ENCODE measurements around the gene SLCO1C1. TPM values are rescaled to one million over a fixed set of nuclear protein-coding genes. Genes with fewer than 3 reads are reported as not detected.
"Not testable (repeated sequence)": the region's sequence is repeated elsewhere in the genome, so short reads cannot be mapped to it uniquely, and the experiment has no call there.

SLCO1C1 gene
- total and polyA plus RNA-seq, 4 donors = 12.0 to 22.8 (median 16.6) TPM

DNA sequence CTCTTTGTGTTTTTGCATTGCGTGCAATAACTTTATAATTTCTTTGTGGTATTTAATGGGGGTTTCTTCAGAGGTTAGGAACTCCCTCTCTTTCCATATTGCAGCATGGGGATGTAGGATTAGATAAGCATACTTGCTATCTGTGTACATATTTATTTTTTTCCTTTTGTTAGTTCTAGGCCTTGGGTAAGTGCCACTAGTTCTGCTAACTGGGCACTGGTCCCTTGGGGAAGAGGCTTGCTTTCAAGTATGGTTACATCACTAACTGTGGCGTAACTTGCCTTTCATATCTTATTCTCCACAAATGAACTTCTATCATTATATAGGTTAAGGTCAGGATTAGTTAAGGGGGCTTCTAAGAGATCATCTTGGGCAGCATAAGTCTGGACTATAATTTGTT is 83.8 kb downstream of the SLCO1C1 start:
- WGBS (ENCODE audit: insufficient coverage) = no CpG with 5 or more reads among the region's 2 CpGs
- Histone ChIP-seq H3K9me3 (ENCODE audit: control insufficient read depth, insufficient read depth, low read length) (no peaks in the 10 kb centered on the region), H3K36me3 (ENCODE audit: control insufficient read depth, insufficient read depth, low read length) (no peaks in the 10 kb centered on the region), H3K27me3 (ENCODE audit: control insufficient read depth, insufficient read depth, low read length) (no peaks in the 10 kb centered on the region), H3K4me3 (ENCODE audit: low read depth, low read length) (no peak overlapping the region), H3K27ac (ENCODE audit: low read depth, low read length) (no peak overlapping the region), H3K4me1 (ENCODE audit: control insufficient read depth, insufficient read depth, low read length) (no peaks in the 10 kb centered on the region)
- no peak for DNase-seq (ENCODE audit: low read depth in 4 of 6, low spot score in 6 of 6)

- DNase-seq (ENCODE audit: low read depth in 4 of 6, low spot score in 6 of 6); H3K27ac ChIP-seq (ENCODE audit: low read depth, low read length); H3K4me1 ChIP-seq (ENCODE audit: control insufficient read depth, insufficient read depth, low read length); H3K9me3 ChIP-seq (ENCODE audit: control insufficient read depth, insufficient read depth, low read length); H3K36me3 ChIP-seq (ENCODE audit: control insufficient read depth, insufficient read depth, low read length); H3K27me3 ChIP-seq (ENCODE audit: control insufficient read depth, insufficient read depth, low read length); H3K4me3 ChIP-seq (ENCODE audit: low read depth, low read length): not testable (repeated sequence)
- WGBS (ENCODE audit: insufficient coverage) = 88% methylated on average over 1 of the region's 3 CpGs
Observed at GRCh38 chr12:20779971-20780370, 84.8 kb downstream of the SLCO1C1 start.

DNA sequence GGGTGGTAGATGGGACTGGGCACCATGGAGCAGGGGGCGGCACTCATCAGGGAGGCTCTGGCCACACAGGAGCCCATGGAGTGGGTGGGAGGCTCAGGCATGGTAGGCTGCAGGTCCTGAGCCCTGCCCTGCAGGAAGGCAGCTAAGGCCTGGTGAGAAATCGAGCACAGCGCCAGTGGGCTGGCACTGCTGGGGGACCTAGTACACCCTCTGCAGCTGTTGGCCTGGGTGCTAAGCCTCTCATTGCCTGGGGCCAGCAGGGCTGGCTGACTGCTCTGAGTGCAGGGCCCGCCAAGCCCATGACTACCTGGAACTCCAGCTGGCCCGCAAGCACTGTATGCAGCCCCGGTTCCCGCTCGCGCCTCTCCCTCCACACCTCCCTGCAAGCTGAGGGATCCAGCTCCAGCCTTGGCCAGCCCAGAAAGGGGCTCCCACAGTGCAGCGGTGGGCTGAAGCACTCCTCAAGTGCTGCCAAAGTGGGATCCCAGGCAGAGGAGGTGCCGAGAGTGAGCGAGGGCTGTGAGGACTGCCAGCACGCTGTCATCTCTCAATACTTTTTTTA is 88.7 kb downstream of the SLCO1C1 start:
- H3K4me1 ChIP-seq (ENCODE audit: control insufficient read depth, insufficient read depth, low read length); H3K9me3 ChIP-seq (ENCODE audit: control insufficient read depth, insufficient read depth, low read length); DNase-seq (ENCODE audit: low read depth in 4 of 6, low spot score in 6 of 6); H3K27ac ChIP-seq (ENCODE audit: low read depth, low read length); H3K27me3 ChIP-seq (ENCODE audit: control insufficient read depth, insufficient read depth, low read length); H3K36me3 ChIP-seq (ENCODE audit: control insufficient read depth, insufficient read depth, low read length); H3K4me3 ChIP-seq (ENCODE audit: low read depth, low read length): not testable (repeated sequence)
- WGBS (ENCODE audit: insufficient coverage) = 98% methylated on average over 10 of the region's 13 CpGs

- whole genome bisulfite sequencing (ENCODE audit: insufficient coverage) = no CpG with 5 or more reads among the region's 1 CpG
- Histone ChIP-seq H3K36me3 (ENCODE audit: control insufficient read depth, insufficient read depth, low read length) (no peaks in the 10 kb centered on the region), H3K4me3 (ENCODE audit: low read depth, low read length) (no peak overlapping the region), H3K27me3 (ENCODE audit: control insufficient read depth, insufficient read depth, low read length) (no peaks in the 10 kb centered on the region), H3K4me1 (ENCODE audit: control insufficient read depth, insufficient read depth, low read length) (no peaks in the 10 kb centered on the region), H3K9me3 (ENCODE audit: control insufficient read depth, insufficient read depth, low read length) (no peaks in the 10 kb centered on the region), H3K27ac (ENCODE audit: low read depth, low read length) (no peak overlapping the region)
- DNase-seq (ENCODE audit: low read depth in 4 of 6, low spot score in 6 of 6) = no peak
Observed at GRCh38 chr12:20792971-20793370, 97.8 kb downstream of the SLCO1C1 start.

DNA sequence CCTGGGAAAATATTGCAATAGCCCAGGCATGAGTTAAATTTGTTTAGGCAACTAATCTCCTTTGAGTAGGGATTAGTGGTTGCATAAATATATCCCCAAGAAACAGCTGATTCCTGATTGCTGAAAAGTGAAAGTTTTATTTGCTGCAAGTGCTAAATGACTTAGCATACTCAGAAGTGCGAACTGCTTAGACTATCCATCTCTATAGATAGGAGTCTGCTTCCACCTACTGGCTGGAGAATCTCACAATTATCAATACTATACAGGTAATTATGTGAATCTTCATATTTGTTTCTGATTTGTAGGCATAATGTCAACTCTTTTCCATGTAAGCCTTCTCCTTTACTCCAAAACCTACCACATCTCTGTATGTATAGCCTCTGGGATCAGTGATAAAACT is 103.4 kb downstream of the SLCO1C1 start:
- Histone ChIP-seq H3K36me3 (ENCODE audit: control insufficient read depth, insufficient read depth, low read length) (no peaks in the 10 kb centered on the region), H3K9me3 (ENCODE audit: control insufficient read depth, insufficient read depth, low read length) (no peaks in the 10 kb centered on the region), H3K27me3 (ENCODE audit: control insufficient read depth, insufficient read depth, low read length) (no peaks in the 10 kb centered on the region), H3K4me1 (ENCODE audit: control insufficient read depth, insufficient read depth, low read length) (no peaks in the 10 kb centered on the region), H3K27ac (ENCODE audit: low read depth, low read length) (no peak overlapping the region), H3K4me3 (ENCODE audit: low read depth, low read length) (no peak overlapping the region)
- DNase-seq (ENCODE audit: low read depth in 4 of 6, low spot score in 6 of 6) = peak; percentile 9 to 86 (median 40)
- WGBS (ENCODE audit: insufficient coverage) = no CpG with 5 or more reads among the region's 1 CpG

DNA sequence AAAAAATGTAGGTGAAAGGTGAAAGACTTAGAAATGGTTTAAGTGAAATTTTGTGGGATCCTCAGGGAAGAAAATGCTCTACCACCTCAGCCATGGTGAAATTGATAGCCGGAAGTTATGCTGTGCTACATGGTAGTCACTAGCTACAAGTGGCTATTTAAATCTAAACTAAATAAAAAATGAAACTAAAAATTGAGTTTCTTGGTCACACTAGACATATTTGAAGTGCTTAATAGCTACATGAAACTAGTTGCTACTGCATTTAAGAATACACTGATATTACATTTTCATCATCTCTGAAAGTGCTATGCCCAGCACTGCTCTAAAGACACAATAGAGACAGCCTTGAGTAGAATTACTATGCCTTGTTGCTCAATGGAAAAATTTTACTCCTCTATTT is 105.0 kb downstream of the SLCO1C1 start:
- no CpG with 5 or more reads among the region's 1 CpG for WGBS (ENCODE audit: insufficient coverage)
- DNase-seq (ENCODE audit: low read depth in 4 of 6, low spot score in 6 of 6) = no peak
- H3K4me3 ChIP-seq (ENCODE audit: low read depth, low read length) = no peak overlapping the region

DNA sequence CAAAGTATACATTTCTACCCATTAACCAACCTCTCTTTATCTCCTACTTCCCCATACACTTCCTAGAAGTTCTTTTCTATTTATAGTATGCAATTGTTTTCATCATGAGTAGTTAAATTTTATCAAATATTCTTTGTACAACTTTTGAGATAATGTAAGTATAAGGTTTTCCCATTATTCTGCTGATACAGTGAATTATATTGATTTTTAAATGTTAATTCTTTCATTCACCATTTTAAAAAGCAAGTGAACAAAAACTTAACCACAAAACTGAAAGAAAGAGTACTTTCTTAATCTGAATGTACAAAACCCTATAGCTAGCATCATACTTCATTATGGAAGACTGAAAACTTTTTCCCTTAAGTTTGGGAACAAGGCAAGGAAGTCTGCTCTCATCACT is 105.9 kb downstream of the SLCO1C1 start:
- no peak for DNase-seq (ENCODE audit: low read depth in 4 of 6, low spot score in 6 of 6)
- H3K36me3 ChIP-seq (ENCODE audit: control insufficient read depth, insufficient read depth, low read length) = no peaks in the 10 kb centered on the region
- H3K4me1 ChIP-seq (ENCODE audit: control insufficient read depth, insufficient read depth, low read length) = no peaks in the 10 kb centered on the region
- H3K4me3 ChIP-seq (ENCODE audit: low read depth, low read length) = no peak overlapping the region
- H3K27ac ChIP-seq (ENCODE audit: low read depth, low read length) = no peak overlapping the region
- H3K27me3 ChIP-seq (ENCODE audit: control insufficient read depth, insufficient read depth, low read length) = no peaks in the 10 kb centered on the region
- no peaks in the 10 kb centered on the region for H3K9me3 ChIP-seq (ENCODE audit: control insufficient read depth, insufficient read depth, low read length)

More for the DNA sequence above, 105.0 kb downstream of the SLCO1C1 start:
- no peaks in the 10 kb centered on the region for H3K27me3 ChIP-seq (ENCODE audit: control insufficient read depth, insufficient read depth, low read length)
- no peaks in the 10 kb centered on the region for H3K36me3 ChIP-seq (ENCODE audit: control insufficient read depth, insufficient read depth, low read length)
- H3K4me1 ChIP-seq (ENCODE audit: control insufficient read depth, insufficient read depth, low read length) = no peaks in the 10 kb centered on the region
- H3K9me3 ChIP-seq (ENCODE audit: control insufficient read depth, insufficient read depth, low read length) = no peaks in the 10 kb centered on the region
- H3K27ac ChIP-seq (ENCODE audit: low read depth, low read length) = no peak overlapping the region

Other genes with a start within 250 kb of the SLCO1C1 start
- 1 to 10 TPM in 1 of 2 donors, not detected in 1; 2.9 TPM for gene SLCO1B3, start 115.4 kb downstream of the SLCO1C1 start, total RNA-seq
- gene SLCO1B3, start 115.4 kb downstream of the SLCO1C1 start, polyA plus RNA-seq (ENCODE audit: insufficient read length in 2 of 2) = not detected